Activated CD8-positive, alpha-beta memory T cell treated with anti-CD3 and anti-CD28 coated beads for 4 hours (primary cell): ENCODE measurements around the gene KLRC3.
"Not testable (repeated sequence)": the region's sequence is repeated elsewhere in the genome, so short reads cannot be mapped to it uniquely, and the experiment has no call there.

Experiments used
- DNase-seq, 2 donors: peaks; one replicate each; pipeline ENCODE4 v3.0.0-alpha.2; 2020; ENCODE audit warnings: low read depth in 2 of 2

The KLRC3 gene

DNA sequence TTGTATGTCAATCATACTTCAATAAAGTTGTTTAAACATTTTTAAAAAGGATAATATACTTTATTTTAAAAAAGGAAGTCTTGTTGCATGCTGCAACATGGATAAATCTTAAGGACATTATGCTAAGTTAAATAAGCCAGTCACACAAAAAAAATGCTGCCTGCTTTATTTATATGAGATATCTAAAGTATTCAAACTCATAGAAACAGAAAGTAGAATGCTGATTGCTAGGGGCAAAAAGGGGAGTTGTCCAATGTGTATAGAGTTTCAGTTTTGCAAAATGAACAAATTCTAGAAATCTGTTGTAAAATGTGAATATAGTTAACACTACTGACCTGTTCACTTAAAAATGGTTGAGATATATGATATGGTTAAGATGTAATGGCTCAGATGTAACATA lies 19.6 kb downstream of the KLRC3 start:
- no peak for DNase-seq

DNA sequence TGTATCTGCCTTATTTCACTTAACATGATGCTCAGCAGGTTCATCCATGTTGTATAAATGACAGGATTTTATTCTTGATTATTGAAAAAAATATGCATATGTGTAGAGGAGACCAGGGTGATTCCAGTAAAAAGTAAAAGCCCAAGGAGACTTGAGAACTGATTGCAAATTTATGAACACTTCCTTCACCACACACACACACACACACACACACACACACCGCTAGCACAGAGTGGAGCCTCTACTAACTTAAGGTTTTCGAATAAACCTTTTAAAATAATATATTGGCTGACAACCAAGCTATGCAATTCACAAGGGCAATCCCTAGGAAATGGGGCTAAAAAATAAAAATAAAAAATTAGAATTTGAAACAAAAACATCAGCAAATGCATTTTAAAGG lies 22.2 kb downstream of the KLRC3 start:
- DNase-seq, result no peak

DNA sequence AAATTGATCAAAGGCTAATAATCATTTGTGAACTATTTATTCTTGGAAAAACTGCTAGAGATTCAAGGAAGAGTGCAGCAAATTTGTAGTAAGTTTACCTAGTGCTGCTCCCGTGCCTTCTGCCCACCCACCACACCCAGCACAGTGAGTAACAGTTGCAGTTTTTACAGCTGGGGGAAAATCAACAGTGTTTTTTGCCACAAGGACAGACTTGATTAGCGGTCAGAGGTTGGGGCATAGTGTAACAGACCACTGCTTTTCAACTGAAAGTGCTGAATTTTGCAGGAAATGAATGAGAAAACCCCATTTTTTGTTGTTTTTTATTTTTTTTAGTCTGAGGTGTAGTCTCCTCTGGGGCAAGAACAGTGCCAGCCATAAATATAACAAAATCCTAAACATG lies 23.1 kb downstream of the KLRC3 start:
- DNase-seq, result no peak

DNA sequence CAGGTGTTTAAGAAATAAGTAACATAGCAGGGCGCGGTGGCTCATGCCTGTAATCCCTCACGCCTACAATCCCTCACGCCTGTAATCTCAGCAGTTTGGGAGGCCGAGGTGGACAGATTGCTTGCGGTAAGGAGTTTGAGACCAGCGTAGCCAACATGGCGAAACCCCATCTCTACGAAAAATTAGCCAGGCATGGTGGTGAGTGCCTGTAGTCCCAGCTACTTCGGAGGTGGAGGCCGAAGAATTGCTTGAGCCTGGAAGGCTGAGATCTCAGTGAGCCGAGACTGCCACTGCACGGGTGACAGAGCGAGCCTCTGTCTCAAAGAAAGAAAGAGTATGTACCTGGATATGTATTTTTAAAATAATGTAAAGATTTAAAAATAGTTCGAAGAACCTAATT lies 24.2 kb downstream of the KLRC3 start:
- DNase-seq, result not testable (repeated sequence)

DNA sequence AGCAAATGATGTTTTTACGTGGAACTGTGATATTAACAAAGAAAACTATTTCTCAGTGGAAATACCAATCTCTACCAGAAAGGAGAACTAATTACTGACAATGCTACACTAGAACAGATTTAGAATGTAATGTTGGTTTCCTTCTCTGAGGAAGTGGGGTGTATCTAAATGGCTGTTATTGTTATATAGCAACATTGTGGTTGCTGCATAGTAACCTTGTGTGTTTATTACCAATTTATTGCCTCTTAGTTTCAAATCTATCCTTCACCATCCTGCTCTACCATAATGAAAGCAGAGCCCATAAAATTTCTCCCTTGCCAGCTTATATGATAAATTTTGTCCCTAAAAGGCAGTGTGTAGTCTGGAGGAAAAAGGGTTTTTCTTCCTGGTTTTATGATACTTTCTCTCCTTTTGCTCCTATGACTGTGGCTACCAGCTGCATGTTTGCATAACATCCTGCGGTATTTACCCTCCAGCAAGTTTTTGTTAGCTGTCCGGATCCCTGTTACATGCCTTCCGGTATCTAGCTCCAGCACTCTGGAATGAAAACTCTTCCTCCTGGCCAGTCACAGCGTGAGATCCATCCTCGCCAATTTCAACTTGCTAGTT lies 24.9 kb downstream of the KLRC3 start:
- no peak for DNase-seq

DNA sequence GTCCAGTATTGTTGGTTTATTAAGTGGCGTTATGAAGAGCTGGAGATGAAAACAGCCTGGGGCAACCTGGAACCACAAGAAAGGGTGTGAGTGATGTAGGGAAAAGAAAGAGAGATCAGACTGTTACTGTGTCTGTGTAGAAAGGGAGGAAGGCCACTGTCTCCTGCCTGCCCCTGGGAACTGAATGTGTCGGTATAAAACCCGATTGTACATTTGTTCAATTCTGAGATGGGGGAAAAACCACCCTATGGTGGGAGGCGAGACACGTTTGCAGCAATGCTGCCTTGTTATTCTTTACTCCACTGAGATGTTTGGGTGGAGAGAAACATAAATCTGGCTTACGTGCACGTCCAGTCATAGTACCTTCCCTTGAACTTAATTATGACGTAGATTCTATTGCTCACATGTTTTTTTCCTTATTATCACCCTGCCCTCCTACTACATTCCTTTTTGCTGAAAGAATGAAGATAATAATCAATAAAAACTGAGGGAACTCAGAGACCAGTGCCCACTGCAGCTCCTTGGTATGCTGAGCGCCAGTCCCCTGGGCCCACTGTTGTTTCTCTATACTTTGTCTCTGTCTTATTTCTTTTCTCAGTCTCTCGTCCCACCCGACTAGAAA lies 25.8 kb downstream of the KLRC3 start:
- DNase-seq, result not testable (repeated sequence)

DNA sequence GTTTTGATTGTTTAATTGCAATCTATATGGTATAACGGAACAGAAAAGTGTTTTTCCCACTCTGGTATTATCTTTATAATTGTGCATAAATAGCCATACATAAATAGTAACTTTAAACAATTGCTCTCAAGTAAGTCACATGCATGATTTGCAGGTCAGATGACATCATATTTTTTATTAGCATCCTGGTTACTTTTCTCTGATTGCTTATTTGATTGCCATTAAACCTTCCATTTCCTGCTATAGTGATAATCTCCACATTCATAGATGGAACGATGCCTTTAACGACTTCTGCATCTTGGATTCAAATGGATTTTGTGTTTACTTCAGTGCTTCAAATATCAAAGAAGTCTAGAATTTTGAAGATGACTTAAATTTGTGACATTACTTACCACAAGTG lies 27.1 kb downstream of the KLRC3 start:
- DNase-seq, result no peak

DNA sequence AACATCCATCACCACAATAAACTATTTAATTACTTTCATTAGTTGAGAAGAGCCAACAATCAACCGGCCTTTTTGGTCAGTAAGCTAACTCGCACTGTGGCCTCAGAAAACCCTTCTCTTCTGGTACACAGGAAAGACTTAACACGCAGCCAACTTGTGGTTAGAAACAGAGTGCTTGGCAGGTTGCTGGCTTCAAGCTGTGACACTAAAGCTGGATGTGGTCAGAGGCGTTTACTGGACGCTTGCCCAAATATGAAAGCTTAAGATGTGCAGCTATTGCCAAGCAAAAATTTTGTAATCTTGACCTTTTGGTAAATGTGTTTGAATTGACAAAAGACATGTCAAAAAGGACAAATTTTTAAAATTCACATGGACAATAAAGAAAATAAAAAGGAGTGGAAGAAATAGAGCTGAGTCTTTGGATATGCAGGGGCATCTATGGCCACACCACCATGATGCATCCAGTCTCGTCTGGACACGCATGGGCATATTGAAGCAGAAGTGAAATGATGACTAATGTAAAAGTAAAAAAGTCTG lies 27.9 kb downstream of the KLRC3 start:
- no peak for DNase-seq

DNA sequence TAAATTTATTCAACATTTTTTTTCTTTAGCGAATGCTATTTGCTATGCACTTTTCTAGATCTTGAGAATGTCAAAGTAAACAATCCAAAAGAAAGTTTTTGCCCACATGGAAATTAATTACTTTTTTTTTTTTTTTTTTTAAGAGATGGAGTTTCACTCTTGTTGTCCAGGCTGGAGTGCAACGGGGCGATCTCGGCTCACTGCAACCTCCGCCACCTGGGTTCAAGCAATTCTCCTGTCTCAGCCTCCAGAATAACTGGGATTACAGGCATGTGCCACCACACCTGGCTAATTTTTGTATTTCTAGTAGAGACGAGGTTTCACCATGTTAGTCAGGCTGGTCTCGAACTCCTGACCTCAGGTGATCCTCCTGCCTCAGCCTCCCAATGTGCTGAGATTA lies 29.4 kb downstream of the KLRC3 start:
- not testable (repeated sequence) for DNase-seq

DNA sequence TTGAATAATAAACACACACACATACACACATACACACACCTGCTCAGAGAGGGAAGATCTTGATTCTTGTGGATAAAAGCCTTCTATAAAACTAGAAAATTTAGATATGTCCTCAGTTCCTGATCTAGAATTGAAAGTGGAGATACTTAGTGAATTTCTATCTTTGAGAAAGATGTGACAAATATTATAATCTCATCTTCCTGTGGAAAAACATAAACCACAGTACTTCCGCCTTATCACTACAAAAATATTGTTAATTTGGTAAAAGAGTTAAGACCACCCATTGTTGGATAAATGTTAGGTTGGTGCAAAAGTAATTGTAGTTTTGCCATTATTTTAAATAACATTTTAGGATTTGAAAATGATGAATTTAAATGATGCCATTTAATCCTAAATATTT lies 30.5 kb downstream of the KLRC3 start, which contains the start of gene KLRK1:
Gene KLRK1, minus strand, starts transcription at position 138 of the 400 bp plus-strand sequence. CDS start 1,231 bp downstream, outside the sequence.
- no peak for DNase-seq

DNA sequence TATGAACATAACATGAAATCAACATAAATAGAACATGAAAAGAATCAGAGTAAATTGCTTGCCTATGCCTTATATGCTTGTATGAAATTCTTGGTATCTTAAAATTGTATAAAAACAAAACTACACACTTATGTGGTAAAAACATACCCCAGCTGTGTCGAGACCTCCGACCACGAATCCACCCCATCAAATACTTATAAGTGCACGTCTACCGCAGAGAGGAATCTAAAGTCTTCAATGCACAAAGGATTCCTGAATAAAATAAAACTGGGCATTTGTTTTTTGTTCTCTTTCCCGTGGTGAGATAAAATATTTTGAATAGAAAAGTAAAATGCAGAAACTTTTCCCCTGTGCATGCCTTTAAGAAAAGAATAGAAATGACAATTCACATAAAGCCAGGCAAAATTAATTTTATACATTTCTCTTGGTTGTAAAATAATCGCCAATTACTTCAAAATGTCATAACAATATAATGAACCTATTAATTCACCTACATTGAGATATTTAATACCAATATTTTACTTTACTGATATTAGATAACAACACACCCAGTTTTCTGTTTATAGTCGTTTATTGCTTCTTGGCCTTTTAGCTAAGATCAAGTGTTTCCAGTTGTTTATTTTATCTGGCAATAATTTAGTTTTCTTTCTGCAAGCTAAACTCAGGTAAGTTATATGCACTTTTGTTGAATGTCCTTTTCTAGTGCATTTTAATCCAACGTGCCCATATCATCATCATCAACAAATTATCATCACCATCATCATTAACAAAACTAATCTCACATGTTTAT lies 31.6 kb downstream of the KLRC3 start:
- DNase-seq, result no peak

DNA sequence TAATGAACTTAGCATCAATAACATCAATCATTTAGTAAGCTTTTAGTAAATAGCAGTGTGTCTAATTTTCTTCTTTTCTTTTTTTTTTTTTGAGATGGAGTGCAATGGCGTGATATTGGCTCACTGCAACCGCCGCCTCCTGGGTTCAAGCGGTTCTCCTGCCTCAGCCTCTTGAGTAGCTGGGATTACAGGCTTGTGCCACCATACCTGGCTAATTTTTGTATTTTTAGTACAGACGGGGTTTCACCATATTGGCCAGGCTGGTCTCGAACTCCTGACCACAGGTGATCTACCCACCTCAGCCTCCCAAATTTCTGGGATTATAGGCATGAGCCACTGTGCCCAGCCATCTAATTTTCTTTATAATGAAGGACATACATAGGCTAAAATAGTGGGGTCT lies 32.9 kb downstream of the KLRC3 start:
- DNase-seq, result not testable (repeated sequence)

DNA sequence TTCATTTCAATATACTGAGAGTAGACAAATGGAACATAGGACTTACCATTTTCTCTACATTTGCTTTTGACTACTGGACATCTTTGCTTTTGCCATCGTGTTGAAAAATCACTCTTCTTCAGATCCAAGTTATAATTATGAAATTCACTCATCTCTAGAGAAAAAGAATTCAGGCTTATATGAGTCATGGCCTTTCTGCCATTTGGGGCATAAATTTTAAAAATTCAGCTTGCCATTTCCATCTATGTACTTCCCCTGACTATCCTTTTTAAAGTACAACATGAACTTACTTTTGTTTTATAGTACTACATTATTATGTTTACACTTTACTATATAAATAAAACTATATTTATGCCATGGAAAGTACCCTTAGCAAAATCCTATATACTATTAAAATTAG lies 33.5 kb downstream of the KLRC3 start:
- DNase-seq, result no peak

DNA sequence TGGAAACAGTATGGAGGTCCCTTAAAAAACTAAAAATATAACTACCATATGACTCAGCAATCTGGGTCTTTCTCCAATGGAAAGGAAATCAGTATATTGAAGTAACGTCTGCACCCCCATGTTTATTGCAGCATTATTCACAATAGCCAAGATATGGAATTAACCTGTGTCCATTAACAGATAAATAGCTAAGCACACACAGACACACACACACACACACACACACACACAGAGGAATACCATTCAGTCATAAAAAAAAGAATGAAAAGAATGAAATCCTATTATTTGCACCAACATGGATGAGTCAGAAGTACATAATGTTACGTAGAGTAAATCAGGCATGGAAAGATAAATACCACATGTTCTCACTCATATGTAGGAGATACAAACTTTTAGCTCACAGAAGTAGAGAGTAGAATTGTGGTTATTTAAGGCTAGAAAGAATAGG lies 35.2 kb downstream of the KLRC3 start:
- DNase-seq, result no peak

DNA sequence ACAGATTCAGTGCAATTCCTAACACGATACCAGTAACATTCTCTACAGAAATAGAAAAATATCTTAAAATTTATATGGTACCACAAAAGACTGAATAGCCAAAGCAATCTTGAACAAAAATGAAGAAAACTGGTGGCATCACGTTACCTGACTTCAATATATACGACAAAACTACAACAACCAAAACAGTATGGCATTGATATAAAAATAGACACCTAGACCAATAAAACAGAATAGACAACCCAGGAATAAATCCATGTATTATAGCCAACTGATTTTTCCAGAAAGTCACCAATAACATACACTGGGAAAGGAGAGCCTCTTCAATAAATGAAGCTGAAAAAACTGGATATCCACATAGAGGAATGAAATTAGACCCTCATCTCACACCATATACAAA lies 36.2 kb downstream of the KLRC3 start:
- DNase-seq, result no peak

DNA sequence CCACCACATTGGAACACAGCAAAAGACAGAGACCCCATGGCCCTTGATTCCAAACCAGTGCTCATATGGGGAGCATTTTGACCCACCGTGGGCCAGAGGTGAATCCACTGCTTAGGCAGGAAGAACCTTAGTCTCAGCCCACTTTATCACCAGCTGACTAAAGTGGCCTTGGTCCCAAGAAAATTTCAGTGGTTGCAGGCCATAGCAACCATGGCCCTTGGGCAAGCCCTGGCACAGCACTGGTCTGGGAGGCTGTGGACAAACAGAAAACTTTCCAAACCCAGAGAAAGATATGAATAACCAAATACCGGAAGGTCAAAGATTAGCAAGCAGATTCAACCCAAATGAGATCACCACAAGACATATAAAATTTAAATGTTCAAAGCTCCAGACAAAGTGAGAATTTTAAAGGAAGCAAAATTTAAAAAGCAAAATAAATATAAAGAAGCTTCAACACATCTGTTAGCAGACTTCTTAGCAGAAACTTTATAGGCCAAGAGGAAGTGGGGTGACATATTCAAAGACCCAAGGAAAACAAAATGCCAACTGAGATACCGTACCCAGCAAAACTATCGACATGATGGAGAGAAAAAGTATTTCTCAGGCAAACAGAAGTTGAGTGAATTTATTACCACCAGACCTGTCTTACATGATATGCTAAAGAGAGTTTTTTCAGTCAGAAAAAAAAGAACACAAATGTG lies 38.3 kb downstream of the KLRC3 start:
- DNase-seq, result no peak

DNA sequence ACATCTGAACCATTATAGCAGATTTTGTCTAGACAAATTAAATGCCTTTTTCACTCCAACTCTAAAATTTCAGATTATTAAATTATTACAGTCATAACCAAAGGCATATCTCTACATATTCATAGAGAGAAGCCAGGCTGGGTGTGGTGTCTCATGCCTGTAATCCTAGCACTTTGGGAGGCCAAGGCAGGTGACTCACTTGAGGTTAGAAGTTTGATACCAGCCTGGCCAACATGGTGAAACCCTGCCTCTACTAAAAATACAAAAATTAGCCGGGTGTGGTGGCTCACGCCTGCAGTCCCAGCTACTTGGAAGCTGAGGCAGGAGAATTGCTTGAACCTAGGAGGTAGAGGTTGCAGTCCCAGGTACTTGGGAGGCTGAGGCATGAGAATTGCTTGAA lies 41.7 kb downstream of the KLRC3 start:
- DNase-seq, result not testable (repeated sequence)

DNA sequence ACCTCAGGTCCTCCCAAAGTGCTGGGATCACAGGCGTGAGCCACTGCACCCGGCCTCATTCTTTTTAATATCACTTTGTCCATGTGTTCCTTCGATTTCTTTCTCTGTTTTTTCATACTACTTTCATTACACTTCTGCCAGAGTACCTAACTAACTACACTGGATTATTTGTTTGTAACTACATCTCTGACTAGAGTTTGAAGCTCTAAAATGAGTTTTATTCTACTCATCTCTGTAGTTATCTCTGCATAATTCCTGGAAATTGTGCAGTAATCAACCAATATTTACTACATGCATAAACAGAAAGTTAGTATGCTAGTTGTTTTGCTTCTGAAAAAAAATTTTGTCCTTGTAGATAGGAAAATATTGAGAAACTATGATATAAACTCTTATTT lies 45.8 kb downstream of the KLRC3 start:
- no peak for DNase-seq

DNA sequence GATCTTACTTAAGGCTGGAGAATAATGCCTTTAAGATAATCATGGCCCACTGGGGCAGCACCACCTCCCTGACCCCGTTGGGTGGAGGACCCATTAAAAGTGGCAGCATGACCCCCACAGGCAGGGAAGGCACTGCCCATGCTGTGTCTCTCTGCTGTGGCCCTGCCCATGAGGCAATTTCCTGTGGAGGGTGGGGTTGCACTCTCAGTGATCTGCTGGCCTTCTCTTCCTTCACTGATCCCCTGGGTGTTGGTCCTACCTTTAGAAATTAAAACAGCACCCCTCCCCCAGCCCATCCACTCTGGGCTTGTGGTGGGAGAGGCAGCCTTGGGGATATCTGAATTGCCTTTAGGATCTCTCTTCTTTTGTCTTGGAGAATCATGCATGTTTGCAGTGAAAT lies 47.8 kb downstream of the KLRC3 start:
- DNase-seq, result no peak

DNA sequence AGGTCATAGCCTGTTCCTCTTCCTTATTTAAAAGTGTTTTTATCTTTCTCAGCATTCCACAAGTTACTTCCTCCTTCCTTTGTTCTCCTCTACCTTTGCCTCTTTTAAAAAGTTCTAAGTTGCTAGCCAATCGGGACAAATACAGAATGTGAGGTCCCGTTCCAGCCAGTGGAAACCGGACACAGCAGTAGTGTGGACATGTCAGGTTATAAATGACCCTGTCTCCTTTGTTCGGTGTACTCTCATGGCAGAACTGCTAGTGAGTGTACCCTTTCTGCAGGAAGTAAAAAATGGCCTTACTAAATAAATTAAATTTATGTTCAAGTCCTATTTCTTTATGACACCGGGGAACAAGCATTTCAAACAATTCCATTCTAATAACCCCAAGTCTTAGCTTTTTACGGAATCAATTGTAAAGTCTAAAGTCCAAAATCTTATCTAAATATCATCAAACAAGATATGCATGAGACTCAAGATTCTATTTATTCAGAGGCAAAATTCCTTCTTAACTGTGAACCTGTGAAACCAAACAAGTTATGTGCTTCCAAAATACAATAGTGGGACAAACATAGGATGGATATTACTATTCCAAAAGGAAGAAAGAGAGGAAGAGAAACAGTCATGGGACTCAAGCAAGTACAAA lies 48.4 kb downstream of the KLRC3 start:
- not testable (repeated sequence) for DNase-seq

DNA sequence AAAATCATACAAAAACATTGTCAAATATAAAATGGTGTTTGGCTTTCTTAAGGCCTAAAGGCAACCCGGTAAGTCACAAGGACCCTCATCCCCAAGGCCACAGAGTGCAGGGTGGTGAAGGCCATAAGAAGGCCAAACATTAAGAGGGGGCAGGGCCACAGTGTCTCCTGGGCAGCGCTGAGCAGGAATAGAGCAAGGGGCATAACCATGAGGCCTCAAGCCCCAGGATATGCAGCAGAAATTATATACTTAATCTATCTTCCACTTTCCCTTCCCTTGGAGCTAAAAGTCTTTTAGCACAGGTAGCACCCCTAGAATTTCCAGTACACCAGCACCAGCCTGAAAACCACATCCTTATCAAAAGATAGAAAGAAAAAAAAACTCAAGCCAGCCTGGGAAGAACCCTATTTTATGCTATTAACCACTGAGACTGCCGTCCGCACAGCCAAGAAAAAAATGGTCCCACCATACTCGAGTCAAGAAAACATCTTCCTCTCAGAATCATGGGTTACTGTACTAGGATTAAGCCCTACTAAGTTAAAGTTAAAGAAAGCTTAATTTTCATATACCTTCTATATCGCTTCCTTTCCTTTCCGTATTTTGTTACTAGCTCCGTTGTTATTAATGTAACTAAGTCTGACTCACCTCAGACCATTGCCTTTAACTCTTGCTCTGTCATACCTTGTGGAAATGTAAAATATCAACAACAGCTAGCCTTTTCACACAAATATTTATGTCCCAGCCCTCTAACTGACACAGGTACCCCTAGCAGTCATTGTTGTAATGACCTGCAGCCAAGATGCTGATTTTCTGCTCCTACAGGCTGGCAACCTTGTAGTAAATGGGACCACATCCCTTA lies 50.6 kb downstream of the KLRC3 start:
- no peak for DNase-seq
